ENCODE results near the gene SH3RF3.

The SH3RF3 gene

GRCh38 chr2:109454765-109455394, 325.9 kb downstream of the SH3RF3 start:
- DNase-seq (ENCODE audit: low read depth): no peak

DNA sequence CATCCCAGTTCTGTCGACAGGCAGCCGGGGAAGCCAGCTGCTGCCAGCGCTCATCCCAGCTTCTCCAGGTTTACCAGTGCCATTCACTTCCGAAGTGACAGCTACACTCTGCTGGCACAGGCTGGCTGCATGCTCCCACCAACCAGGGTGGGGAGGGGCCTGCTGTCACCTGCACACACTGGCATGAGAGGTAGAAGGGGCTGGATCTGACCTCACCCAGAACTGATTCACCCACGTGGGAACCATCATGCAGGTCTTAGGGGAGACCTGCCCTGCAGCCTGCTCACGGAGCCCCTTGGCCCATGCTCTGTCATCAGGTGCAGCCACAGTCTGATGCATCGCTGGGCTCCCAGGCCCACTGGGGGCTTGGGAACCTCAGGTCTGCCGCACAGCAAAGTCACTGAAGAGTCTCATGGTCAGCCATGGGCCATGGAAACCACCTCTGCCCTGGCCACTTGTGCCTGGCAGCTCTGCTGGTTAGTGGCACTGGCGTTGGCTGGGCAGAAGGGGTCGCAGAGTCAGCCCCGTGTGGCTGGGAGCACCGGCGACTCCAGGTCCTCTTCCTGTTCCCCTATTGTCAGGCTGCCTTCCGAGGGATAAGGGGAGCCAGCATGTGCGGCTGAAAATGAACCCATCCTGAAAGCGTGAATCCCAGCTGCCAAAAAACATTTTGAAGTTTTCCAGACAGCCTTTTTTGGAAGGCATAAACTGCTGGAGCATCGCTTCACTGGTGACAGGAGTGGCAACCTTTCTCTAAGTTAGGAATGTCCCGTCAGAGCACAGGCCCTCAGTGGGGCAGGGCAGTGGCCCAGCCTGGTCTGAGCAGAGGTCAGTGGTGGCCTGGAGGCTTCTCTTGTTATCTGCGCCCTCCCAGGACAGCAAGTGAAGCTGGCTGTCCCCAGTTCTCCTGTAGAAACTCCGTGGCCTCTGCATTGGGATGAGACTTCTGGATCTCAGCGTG, 327.0 kb downstream of the SH3RF3 start:
- no peak for DNase-seq (ENCODE audit: low read depth)

GRCh38 chr2:109456776-109457175, 327.8 kb downstream of the SH3RF3 start:
- no peak for DNase-seq (ENCODE audit: low read depth)

DNA sequence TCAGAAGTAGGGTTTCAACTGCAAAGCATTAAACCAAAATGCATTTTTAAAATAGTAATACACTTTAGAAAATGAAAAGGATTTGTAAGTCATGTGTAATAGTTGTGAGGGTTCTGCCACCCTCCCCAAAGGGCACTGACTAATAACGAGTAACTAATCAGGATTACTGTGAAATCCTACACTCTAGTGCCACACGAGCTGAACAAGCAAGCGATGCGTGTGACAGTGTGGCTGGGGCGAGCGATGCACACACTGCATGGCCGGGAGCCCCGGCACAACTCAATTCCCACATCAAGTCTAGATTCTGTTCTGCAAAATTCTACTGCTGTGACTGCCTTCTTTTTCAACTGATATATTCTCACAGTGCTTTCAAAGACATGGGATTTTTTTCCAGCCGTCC, 328.4 kb downstream of the SH3RF3 start:
- DNase-seq (ENCODE audit: low read depth): no peak

- no peak for DNase-seq (ENCODE audit: low read depth)
These were observed 328.8 kb downstream of the SH3RF3 start for GRCh38 chr2:109457794-109458193.

- DNase-seq (ENCODE audit: low read depth): no peak
These were observed 329.5 kb downstream of the SH3RF3 start for GRCh38 chr2:109458512-109458911.

- DNase-seq (ENCODE audit: low read depth): no peak
These were observed 330.5 kb downstream of the SH3RF3 start for GRCh38 chr2:109459485-109459884.

GRCh38 chr2:109460553-109461324, 331.7 kb downstream of the SH3RF3 start:
- no peak for DNase-seq (ENCODE audit: low read depth)

DNA sequence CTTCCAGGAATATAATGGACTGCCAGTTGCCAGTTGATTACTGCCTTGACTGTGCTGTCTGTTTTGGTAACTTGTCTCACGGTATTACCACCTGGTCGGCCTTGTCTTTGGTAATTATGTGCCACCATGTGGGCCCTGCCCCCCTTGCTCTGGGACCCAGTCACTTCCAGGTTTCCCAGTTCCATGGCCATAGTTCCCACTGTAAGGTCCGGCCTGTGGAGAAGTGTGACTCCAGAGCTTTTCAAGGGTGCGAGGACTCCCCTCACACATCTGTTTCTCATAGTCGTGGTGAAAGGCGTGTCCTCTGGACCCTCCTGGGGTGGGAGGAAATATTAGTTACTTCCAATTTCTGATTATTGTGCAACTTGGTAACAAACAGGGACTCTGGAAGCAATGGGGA, 334.2 kb downstream of the SH3RF3 start:
- DNase-seq (ENCODE audit: low read depth): no peak

DNA sequence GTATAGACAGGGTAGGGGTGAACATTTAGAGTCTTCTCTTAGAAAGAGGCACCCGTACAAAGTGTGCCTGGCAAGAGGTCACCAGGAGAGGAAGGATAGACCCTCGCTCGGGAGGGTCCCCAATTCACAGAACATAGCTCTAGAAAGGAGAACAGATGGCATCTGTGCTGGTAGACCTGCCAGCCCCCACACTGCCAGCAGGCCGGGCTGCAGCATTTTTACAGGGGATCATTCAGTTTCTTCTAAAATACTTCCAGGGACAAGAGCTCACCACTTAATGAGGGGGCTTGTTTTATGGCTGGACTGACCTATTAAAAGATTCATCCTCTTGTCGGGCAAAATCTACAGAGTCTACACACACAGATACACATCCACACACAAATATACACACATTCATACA, 334.9 kb downstream of the SH3RF3 start:
- DNase-seq (ENCODE audit: low read depth): no peak

DNA sequence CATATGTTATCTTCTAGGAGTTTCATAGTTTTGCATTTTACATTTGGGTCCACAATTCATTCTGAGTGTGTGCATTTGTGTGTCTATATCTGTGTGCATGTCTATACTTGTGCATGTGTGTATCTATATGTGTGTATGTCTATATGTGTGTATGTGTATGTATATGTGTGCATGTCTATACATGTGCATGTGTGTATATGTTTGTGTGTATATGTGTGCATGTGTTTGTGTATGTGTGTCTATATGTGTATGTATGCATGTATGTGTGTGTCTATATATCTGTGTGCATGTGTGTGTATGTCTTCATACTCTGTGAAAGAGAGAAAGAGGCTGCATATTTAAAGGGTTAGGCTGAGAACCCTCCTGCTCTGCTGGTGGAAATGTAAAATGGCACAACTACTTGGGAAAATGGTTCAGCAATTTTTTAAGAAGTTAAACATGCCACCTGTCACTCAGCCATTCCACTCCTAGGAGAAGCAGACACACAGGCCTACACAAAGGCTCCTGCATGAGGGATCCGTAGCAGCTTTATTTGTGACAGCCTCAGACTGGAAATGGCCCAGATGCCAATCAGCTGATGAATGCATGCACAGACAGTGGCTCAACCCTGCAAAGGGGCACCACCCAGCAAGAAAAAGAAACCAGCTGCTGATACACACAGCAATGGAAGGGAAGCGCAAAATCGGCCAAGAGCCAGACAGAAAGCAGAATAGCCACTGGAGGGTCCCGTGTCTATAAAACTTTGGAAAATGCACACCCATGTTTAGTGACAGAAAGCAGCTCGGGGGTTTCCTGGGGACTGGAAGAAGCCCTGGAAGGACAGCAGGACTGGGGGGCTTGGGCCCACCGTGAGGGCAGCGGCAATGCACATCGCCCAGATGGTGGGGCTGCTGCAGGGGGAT, 337.9 kb downstream of the SH3RF3 start:
- no peak for DNase-seq (ENCODE audit: low read depth)

DNA sequence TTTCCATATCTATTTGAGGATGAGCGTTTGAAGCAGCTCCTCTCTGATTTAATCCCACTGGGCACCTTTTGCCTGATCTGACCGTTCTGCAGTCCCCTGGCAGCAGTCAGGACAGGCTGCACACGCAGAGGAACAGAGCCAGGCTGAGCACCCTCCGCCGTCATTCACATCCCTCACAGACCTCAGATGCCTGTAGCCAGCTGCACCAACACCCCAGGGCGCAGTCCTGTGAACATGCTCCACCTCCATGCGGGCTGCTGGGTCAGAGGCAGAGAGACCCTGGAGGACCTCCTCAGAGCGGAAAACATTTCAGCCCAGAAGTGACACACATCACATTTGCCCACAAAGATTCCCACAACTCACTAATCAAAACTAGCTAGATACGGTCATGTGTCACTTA, 338.7 kb downstream of the SH3RF3 start:
- no peak for DNase-seq (ENCODE audit: low read depth)

- no peak for DNase-seq (ENCODE audit: low read depth)
These were observed 339.9 kb downstream of the SH3RF3 start for GRCh38 chr2:109468893-109469292.

DNA sequence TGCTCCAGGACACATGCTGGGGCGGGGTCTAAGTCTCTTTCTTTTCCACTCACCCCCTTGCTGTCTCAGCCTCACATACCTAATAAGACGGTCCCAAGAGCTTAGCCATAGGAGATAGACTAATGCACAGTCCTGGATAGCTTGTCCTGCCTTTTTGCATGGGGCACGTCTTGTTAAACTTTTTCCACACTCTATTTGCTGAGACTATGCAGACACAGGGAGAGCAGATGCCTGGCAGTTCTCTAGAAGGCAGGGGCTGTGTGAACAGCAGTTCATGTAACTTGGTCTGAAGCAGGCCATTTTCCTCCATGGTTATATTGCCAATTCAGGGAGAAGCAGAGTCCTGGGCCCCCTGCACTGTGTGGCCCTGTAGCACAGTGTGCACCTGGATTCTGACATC, 342.7 kb downstream of the SH3RF3 start:
- DNase-seq (ENCODE audit: low read depth): no peak

DNA sequence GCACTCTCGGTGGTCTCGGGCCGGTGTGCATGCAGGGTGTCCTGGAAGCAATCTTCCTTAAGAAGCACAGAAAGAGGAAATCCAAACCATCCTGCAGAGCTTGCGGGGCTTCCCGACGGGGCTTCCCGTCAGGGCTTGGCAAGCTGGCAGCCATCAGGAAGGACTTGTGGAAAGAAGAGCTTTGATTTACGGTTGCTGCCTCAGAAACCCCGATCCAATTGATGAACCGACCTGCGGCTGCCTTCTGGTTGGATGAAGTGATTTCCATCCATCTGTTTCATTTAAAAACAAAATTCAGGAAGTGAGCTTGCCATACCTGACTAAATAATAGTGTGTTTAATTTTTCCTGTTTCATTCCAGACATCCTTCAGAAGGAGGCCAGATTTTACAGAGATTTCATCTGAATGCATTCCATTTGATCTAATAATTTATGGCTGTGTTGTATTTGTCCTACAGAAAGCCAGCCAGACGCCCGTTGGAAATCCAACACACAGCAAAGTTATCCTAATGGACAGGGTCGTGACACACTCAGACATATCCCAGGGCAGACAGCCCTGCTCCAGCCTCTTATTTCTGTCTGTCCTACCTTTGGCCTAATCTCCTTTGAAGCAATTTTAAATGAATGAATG, 343.4 kb downstream of the SH3RF3 start:
- no peak for DNase-seq (ENCODE audit: low read depth)

DNA sequence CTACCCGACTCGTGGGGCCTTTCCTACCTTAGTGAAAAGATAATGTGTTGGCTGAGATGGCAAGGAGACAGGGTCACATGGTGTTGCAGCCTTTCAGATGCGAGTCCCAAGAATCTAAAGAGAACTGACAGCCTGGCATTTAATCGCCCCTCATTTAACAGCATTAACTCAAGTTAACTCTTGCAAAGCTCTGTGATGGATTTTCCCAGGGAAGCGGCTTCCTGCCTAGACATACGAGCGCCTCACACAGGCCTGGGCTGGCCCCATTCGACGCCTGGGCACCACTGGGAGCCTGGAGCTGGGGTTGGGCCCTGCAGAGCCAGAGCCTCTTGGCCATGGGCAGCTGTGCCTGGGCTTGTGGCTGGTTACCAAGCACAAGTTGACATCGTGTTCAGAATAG, 344.0 kb downstream of the SH3RF3 start:
- no peak for DNase-seq (ENCODE audit: low read depth)

DNA sequence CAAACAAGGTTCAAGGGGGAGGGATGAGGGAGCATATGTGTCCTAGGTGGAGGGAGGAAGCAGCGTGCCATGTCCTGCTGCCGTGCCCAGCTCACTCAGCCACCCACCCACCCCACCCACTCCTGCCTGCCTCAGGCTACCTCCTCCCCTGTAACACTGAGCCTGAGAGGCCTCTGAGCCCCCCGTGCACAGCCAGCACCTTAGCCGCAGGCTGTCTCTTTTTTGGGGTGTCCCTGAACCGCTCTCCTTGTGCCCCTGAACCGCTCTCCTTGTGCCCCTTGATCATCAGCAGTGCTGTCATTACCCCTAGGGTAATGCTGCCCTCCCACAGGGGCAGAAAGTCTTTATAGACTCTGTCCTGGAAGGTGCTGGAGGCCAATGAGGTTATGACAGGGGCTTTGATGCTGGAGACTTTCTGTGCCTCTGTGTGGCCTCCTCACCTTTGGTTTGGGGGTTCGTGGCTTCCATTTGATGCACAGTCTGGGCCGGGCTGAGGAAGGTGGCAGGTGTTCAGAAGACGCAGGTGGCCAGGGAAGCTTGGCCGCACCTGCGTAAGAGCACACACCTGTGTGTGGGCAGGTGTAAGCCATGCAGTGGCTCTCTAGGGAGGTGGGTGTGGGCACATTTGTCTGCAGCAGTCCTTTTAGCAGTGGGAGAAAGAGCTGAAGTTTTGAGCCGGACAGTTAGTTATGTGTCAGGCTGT, 344.8 kb downstream of the SH3RF3 start:
- DNase-seq (ENCODE audit: low read depth): no peak

- no peak for DNase-seq (ENCODE audit: low read depth)
These were observed 345.4 kb downstream of the SH3RF3 start for GRCh38 chr2:109474319-109474825.

GRCh38 chr2:109475531-109476210, 346.7 kb downstream of the SH3RF3 start:
- DNase-seq (ENCODE audit: low read depth): peak; percentile 18

Measured in GM04504 (cell line).